Inflammatory macrophage treated with lipopolysaccharide for 1 hour (primary cell): ENCODE measurements around the gene NEURL2.
"Not testable (repeated sequence)": the region's sequence is repeated elsewhere in the genome, so short reads cannot be mapped to it uniquely, and the experiment has no call there.

Source experiments
- DNase-seq, 2 donors: peaks; one replicate each; pipeline ENCODE4 v3.0.0-alpha.2; 2020 to 2022

NEURL2 gene

GRCh38 chr20:45919542-45920399 is 28.8 kb upstream of the NEURL2 start:
- DNase-seq, result peak in 1 of 2 donors; percentile 42

DNA sequence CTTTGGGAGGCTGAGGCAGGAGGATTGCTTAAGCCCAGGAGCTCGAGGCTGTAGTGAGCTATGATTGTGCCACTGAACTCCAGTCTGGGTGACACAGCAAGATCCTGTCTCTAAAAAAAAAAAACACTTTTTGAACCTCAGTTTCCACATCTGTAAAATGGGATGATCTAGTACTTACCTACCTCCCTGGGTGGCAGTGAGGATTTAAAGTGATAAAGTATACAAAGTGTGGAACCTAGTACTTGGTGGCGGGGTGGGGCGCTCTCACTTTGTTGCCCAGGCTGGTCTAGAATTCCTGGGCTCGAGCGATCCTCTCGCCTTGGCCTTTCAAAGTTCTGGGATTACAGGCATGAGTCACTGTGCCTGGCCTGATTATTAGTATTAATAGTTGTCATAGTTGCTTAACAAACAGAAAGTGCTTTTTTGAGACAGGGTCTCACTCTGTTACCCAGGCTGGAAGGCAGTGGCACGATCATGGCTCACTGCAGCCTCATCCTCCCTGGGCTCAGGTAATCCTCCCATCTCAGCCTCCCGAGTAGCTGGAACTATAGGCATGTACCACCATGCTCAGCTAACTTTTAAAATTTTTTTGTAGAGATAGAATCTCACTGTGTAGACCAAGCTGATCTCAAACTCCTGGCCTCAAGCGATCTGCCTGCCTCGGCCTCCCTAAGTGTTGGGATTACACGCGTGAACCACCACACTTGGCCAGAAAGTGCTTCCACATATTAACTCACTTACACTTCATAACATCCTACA is 27.9 kb upstream of the NEURL2 start:
- DNase-seq, result no peak

DNA sequence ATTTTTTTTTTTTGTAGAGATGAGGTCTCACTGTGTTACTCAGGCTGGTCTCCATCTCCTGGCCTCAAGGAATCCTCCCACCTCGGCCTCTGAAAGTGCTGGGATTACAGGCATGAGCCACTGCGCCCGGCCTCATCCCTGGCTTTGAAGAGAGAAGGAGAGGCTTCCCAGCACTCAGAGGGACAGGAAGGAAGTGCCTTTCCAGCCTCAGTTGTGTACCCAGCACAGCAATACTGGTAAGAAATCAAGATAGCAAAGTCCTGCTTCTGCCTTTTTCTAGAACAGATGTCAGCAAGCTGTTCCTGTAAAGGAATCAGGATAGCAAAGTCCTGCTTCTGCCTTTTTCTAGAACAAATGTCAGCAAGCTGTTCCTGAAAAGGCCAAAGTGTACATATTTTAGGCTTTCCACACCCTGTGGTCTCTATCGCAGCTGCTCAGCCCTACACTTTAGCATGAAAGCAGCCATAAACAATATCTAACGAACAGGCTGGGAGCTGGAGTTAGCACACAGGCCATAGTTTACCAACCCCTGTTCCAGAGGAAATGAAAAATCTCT is 27.3 kb upstream of the NEURL2 start:
- DNase-seq, result peak in 1 of 2 donors; percentile 10

GRCh38 chr20:45917790-45918141 is 26.8 kb upstream of the NEURL2 start:
- DNase-seq, result peak; percentile 14 to 25

DNA sequence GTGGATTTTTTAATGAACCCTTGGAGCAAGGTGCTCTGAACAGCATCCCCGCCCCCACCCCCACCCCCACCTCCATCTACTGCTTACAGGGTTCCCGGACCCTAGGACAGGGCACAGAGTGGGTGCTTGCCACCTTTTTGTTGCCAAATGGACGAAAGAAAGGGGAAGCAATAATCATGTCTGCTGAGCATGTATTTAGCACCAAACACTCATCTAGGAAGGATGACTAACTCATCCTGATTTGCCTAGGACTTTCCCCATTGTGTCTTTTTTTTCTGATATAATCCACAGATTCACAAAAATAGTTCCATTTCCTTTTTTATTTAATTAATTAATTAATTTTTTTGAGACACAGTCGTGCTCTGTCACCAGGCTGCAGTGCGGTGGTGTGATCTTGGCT is 22.1 kb upstream of the NEURL2 start:
- peak; percentile 80 to 91 for DNase-seq

DNA sequence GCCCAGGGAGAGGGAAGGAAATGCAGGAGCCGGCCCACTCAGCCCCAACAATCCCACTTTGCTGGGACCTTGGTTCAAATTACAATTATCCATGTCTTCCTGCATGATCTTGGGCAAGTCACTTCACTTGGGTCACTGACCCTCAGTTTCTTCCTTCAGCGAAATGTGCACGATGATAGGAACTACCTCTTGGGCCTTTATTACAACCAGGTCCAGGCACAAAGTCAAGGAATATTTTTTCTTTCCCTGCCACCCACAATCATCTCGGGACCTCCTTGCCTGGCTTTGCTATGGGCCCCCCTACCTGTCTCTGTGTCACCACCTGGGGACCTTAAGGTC is 21.3 kb upstream of the NEURL2 start:
- DNase-seq, result no peak

GRCh38 chr20:45911486-45912343 is 20.7 kb upstream of the NEURL2 start, which contains the start of gene PLTP:
PLTP (minus strand) TSS chr20:45912155; CDS start chr20:45911452, 703 bp downstream.
- peak in 1 of 2 donors; percentile 21 for DNase-seq

GRCh38 chr20:45910670-45911485 is 19.9 kb upstream of the NEURL2 start:
- peak; percentile 97 to 100 for DNase-seq

GRCh38 chr20:45909817-45910669 is 19.0 kb upstream of the NEURL2 start:
- peak; percentile 64 to 72 for DNase-seq

DNA sequence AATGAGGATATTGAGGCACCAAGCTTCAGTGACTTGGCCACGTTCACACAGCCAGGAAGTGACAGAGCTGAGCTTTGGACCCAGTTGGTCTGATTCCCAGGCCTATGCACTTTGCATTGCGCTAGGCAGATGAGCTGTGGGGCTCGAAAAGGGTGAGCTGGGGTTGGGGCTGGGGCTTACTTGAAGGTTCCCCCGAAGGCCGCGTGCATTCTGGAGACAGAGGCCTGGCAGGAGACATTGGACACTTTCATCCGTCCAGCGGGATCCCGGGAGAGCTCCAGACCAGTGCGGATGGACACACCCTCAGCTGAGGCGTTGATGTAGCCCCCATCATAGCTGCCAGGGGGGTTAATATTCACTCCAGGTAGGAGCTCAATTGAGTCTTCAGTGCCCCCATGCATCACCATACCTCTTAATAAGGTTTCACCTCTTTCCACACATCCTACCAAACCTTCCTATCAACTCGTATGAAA is 18.4 kb upstream of the NEURL2 start:
- DNase-seq, result no peak

GRCh38 chr20:45908084-45908483 is 17.1 kb upstream of the NEURL2 start:
- no peak for DNase-seq

- DNase-seq, result no peak
Measured at GRCh38 chr20:45907219-45907948, 16.4 kb upstream of the NEURL2 start.

- no peak for DNase-seq
Measured at GRCh38 chr20:45905505-45906079, 14.6 kb upstream of the NEURL2 start.

DNA sequence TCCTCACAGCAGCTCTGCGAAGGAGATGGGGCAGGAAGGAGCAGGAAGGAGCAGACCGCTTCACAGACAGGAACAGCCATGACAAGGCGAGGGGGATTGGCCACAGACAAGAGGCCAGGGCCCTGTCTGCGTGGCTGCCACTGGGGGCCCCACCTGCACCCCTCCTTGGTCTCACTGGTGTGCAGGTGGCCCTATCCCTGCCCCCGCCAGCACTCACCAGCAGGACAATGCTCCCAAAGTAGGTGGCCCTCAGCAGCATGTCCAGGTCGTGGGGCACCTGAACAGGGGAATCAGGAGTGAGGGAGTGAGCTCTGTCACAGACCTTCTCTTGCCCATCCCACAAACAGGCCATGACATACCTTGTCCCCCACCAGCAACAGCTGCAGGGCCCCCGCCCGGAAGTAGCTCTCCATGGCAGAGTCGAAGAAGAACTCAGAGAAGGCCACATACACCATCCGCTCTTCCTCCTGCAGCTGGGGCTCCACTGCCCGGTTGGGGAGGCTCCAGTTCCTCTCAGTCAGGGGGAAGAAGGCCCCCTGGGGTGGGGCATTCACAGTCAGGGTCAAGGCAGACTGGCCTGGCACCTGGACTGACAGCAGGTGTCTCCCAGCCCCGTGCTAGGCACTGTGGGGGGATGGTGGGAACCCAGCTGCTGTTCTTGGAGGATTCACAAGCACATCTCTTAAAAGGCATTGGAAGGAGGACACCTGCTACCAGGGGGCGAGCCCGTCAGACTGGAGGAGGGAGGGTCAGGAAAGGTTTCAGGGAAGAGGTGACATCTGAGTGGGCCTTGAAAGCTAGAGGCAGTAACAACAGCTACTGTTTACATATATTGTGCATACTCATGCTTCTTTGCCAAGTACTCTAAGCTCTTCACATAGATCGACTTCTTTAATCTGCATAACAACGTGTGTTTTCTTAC is 13.8 kb upstream of the NEURL2 start:
- no peak for DNase-seq

DNA sequence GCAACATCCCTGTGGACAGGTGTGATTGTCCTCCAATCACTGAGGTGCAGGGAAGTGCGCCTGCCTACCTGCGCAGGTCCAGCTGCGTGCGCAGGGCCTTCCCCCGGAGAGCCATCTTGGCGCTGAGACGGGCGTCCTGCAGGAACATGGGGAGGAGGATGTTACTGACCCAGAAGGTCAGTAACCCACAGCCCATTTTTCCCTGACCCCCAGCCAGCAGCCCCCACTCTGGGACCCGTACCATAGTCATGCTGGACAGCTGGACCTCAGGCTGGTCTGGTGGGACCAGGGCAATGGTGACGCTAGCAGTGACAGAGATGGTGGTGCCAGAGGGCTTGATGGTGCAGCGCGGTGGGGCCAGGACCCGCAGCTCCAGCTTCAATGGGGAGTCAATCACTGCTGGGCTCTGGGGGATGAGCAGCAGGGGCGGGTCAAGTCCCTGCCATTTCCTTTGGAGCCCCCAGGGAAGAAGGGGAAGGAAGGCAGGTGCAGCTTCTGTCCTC is 11.2 kb upstream of the NEURL2 start:
- no peak for DNase-seq

DNA sequence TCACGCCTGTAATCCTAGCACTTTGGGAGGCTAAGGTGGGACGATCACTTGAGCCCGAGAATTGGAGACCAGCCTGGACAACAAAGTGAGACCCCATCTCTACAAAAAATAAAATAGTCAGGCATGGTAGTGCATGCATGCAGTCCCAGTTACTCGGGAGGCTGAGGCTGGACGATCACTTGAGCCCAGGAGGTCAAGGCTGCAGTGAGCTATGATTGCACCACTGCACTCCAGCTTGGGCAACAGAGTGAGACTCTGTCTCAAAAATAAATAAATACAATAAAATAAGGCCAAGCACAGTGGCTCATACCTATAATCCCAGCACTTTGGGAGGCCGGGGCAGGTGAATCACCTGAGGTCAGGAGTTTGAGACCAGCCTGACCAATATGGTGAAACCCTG is 10.3 kb upstream of the NEURL2 start:
- DNase-seq, result not testable (repeated sequence)

- no peak for DNase-seq
Measured at GRCh38 chr20:45899046-45899835, 8.2 kb upstream of the NEURL2 start.
